Endothelial cell of umbilical vein (primary cell): Measurements from ENCODE around the gene GFPT2. TPM values are rescaled to one million over a fixed set of nuclear protein-coding genes. Genes with fewer than 3 reads are reported as not detected.

ENCODE experiments used
- BruUV-seq: library from RNA; stranded (reverse); fragments of 400-500 nt; replicated peaks from 2 replicates; lab custom pipeline; 2021; lab: Mats Ljungman, UMichigan
- CTCF ChIA-PET: fragments of 300-600, 350-600 bp; sonication (Branson Sonifier 250); formaldehyde crosslinking; loops from one replicate; lab custom pipeline; 2021; ENCODE audit warnings: antibody characterized with exemption, inconsistent platforms; lab: Charles Lee
- POLR2A ChIA-PET: fragments of 300-600, 350-600 bp; sonication (Branson Sonifier 250); formaldehyde crosslinking; loops from one replicate; lab custom pipeline; 2021; ENCODE audit warnings: antibody characterized with exemption, inconsistent platforms; lab: Charles Lee
- DNase-seq: peaks from one replicate; pipeline ENCODE4 v3.0.0-alpha.2; 2011; ENCODE audit warnings: low read depth, low spot score
- FAIRE-seq: peaks from 2 replicates; lab custom pipeline; 2011; peaks lifted over from hg19 to GRCh38; lab: Jason Lieb, UNC
- H2AFZ ChIP-seq: 2 replicates; pipeline ENCODE4 v1.6.0; 2012; ENCODE audit warnings: low read depth, low read length, control low read depth, inconsistent platforms
- H3K27ac ChIP-seq: 2 replicates; pipeline ENCODE4 v1.5.1; 2011; ENCODE audit warnings: low read depth, mild to moderate bottlenecking, control low read depth, low read length, moderate library complexity; ENCODE audit not compliant: insufficient read depth
- H3K27me3 ChIP-seq, 2 experiments: 2 replicates each; pipeline versions ENCODE4 v1.6.0 to v1.6.1; 2011; ENCODE audit warnings: low read length in 2 of 2, mixed read lengths in 1 of 2; ENCODE audit not compliant: control insufficient read depth in 2 of 2, insufficient read depth in 2 of 2
- H3K36me3 ChIP-seq, 2 experiments: 2 replicates in 1 of 2; 3 replicates in 1 of 2; pipeline ENCODE4 v1.5.1; 2011; ENCODE audit warnings: low read length in 2 of 2, mild to moderate bottlenecking in 1 of 2, moderate library complexity in 1 of 2; ENCODE audit not compliant: control insufficient read depth in 2 of 2, insufficient read depth in 2 of 2; ENCODE audit errors: extremely low read depth in 1 of 2
- H3K4me1 ChIP-seq: 3 replicates; pipeline ENCODE4 v1.5.1; 2011; ENCODE audit warnings: mild to moderate bottlenecking, low read length; ENCODE audit not compliant: control insufficient read depth, insufficient read depth; ENCODE audit errors: extremely low read depth
- H3K4me2 ChIP-seq: 2 replicates; pipeline ENCODE4 v1.6.1; 2011; ENCODE audit warnings: low read length, control low read depth, mixed read lengths; ENCODE audit not compliant: insufficient read depth
- H3K4me3 ChIP-seq, 3 experiments: fragments of 200-600 bp in 1 of 3; sonication (generic), shearing (Covaris generic) in 1 of 3; replicated peaks in 1 of 3; 2 replicates each; pipeline ENCODE4 v1.5.1; 2011 to 2016; ENCODE audit warnings: control low read depth in 3 of 3, low read length in 3 of 3, mild to moderate bottlenecking in 2 of 3, inconsistent platforms in 1 of 3, low read depth in 1 of 3, moderate library complexity in 1 of 3; ENCODE audit not compliant: insufficient read depth in 1 of 3
- H3K79me2 ChIP-seq: 2 replicates; pipeline ENCODE4 v1.6.0; 2012; ENCODE audit warnings: low read length, inconsistent platforms; ENCODE audit not compliant: control insufficient read depth, insufficient read depth
- H3K9ac ChIP-seq: replicated peaks from 2 replicates; pipeline ENCODE3; 2011; ENCODE audit warnings: low read length, control low read depth; ENCODE audit not compliant: insufficient read depth; ENCODE audit errors: extremely low read depth
- H3K9me1 ChIP-seq: replicated peaks from 3 replicates; pipeline ENCODE4 v1.6.0; 2011; ENCODE audit warnings: mild to moderate bottlenecking, low read length; ENCODE audit not compliant: control insufficient read depth, insufficient read depth; ENCODE audit errors: extremely low read depth
- H3K9me3 ChIP-seq: replicated peaks from 2 replicates; pipeline ENCODE4 v1.5.1; 2012; ENCODE audit warnings: low read length, inconsistent platforms; ENCODE audit not compliant: control insufficient read depth, insufficient read depth
- H4K20me1 ChIP-seq: replicated peaks from 2 replicates; pipeline ENCODE3; 2011; ENCODE audit warnings: mild to moderate bottlenecking, low read length; ENCODE audit not compliant: control insufficient read depth, insufficient read depth; ENCODE audit errors: extremely low read depth
- EZH2 ChIP-seq: IDR thresholded peaks from 2 replicates; pipeline ENCODE4 v1.6.1; 2012; ENCODE audit warnings: borderline replicate concordance, low read depth, mild to moderate bottlenecking, moderate library complexity, low read length, inconsistent platforms; ENCODE audit not compliant: severe bottlenecking
- FOS ChIP-seq: IDR thresholded peaks from 2 replicates; pipeline ENCODE4 v1.6.1; 2011; ENCODE audit warnings: mild to moderate bottlenecking, low read length, moderate library complexity, borderline replicate concordance; ENCODE audit not compliant: insufficient read depth
- GATA2 ChIP-seq: IDR thresholded peaks from 2 replicates; pipeline ENCODE4 v1.7.0; 2011; ENCODE audit warnings: low read depth, mild to moderate bottlenecking, moderate library complexity, mixed read lengths, low read length; ENCODE audit not compliant: insufficient read length, insufficient read depth
- JUN ChIP-seq: IDR thresholded peaks from 2 replicates; pipeline ENCODE4 v1.6.1; 2011; ENCODE audit warnings: borderline replicate concordance, low read depth; ENCODE audit not compliant: insufficient read length, insufficient read depth
- MYC ChIP-seq: IDR thresholded peaks from one replicate; pipeline ENCODE4 v1.6.1; 2011; ENCODE audit warnings: mild to moderate bottlenecking, low read depth, low read length
- POLR2A ChIP-seq: IDR thresholded peaks from 2 replicates; pipeline ENCODE4 v1.6.1; 2012; ENCODE audit warnings: low read depth, mild to moderate bottlenecking, control low read depth, low read length
- POLR2AphosphoS5 ChIP-seq: IDR thresholded peaks from 2 replicates; pipeline ENCODE4 v1.6.1; 2012; ENCODE audit warnings: low read depth, mild to moderate bottlenecking, control low read depth, low read length, moderate library complexity; ENCODE audit not compliant: insufficient read depth
- dilution Hi-C: fragments of 300-500 bp; cut with MboI; formaldehyde crosslinking; loops from one replicate; pipeline ENCODE4 v1.15.0; 2019; ENCODE audit warnings: low sequenced_read_pairs; ENCODE audit not compliant: extremely low pct_ligation_motif_present
- intact Hi-C: fragments of 100-400 bp; cut with micrococcal nuclease; formaldehyde crosslinking; loops from one replicate; pipeline ENCODE4 v1.10.0; 2022
- polyA plus RNA-seq, 4 experiments: library from polyadenylated mRNA; depleted of rRNA in 3 of 4; stranded (reverse) in 3 of 4; unstranded in 1 of 4; fragments of >200 nt; gene quantifications; 2 replicates each; pipeline versions ENCODE4 v1.2.1 to v1.2.3, GENCODE V29; 2011 to 2012; ENCODE audit warnings: missing spikeins in 1 of 4
- total RNA-seq: library from RNA; stranded (reverse); gene quantifications from 2 replicates; pipeline ENCODE4 v1.2.3, GENCODE V29; 2021
- TF ChIP-seq, protein P1 (sequence below), 2 donors: IDR thresholded peaks; 1 replicate in 1 of 2; 2 replicates in 1 of 2; pipeline ENCODE4 v1.5.1; 2011; ENCODE audit warnings: low read length in 2 of 2, mild to moderate bottlenecking in 2 of 2, moderate library complexity in 2 of 2, control low read depth in 1 of 2, inconsistent platforms in 1 of 2, low read depth in 1 of 2; ENCODE audit not compliant: insufficient read depth in 1 of 2; ENCODE audit errors: extremely low read depth in 1 of 2
- TF ChIP-seq, protein P2 (sequence below): IDR thresholded peaks from 2 replicates; pipeline ENCODE4 v1.6.1; 2011; ENCODE audit not compliant: insufficient read depth, insufficient read length

The GFPT2 gene
- total and polyA plus RNA-seq, 2 donors (not counting 3 experiments of a cell fraction or from before 2014, with no cell fraction given), result 4.3 to 4.5 TPM

DNA sequence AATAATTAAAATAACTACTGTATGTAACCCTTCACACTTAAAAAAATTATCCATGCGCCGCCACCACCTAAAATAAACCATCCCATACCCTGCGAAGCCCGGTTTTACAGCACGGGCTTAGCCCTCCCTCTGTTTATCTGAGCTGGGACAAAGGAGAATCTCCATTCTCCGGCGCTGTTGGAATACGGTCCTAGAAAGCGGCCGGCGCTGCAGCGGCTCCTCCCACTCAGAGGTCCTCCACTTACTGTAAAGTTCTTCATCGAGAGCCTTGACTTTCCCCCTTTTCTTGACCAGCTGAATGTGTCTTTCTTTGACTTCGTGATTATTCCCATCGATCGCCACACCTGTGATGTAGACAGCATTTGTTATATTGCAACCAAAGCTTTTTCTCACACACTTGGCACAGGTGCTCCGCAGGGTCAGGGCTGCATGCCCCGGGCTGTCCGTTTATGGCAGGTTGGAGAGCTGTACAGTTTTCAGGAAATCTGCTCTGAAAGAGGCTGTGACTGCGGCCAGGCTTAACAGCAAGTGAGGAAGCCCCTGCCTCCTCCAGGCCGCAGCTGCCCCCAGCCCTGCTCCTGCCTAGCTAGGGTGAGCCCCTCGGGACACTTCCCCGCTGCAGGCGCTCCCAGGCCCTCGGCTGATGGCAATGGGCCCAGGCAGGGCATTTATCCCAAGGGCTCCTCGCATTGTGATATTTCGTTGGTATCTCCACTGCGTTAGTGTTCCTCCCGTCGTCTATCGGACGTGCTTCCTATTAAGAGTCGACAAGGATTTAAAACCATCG, 16.7 kb downstream of the GFPT2 start:
- POLR2A ChIA-PET, result no interaction called here
- TF ChIP-seq GATA2 (no peak), MYC (no peak), POLR2A (no peak), JUN (no peak), POLR2AphosphoS5 (no peak), EZH2 (no peak), FOS (no peak)
- TF ChIP-seq, protein P1, sequence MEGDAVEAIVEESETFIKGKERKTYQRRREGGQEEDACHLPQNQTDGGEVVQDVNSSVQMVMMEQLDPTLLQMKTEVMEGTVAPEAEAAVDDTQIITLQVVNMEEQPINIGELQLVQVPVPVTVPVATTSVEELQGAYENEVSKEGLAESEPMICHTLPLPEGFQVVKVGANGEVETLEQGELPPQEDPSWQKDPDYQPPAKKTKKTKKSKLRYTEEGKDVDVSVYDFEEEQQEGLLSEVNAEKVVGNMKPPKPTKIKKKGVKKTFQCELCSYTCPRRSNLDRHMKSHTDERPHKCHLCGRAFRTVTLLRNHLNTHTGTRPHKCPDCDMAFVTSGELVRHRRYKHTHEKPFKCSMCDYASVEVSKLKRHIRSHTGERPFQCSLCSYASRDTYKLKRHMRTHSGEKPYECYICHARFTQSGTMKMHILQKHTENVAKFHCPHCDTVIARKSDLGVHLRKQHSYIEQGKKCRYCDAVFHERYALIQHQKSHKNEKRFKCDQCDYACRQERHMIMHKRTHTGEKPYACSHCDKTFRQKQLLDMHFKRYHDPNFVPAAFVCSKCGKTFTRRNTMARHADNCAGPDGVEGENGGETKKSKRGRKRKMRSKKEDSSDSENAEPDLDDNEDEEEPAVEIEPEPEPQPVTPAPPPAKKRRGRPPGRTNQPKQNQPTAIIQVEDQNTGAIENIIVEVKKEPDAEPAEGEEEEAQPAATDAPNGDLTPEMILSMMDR (IDR thresholded peaks at IDR 0.05; ENCODE audit: extremely low read depth in 1 of 2, insufficient read depth in 1 of 2, low read depth in 1 of 2, low read length in 2 of 2), result no peak
- TF ChIP-seq, protein P2, sequence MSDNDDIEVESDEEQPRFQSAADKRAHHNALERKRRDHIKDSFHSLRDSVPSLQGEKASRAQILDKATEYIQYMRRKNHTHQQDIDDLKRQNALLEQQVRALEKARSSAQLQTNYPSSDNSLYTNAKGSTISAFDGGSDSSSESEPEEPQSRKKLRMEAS, result no peak
- H3K79me2 ChIP-seq, result no peaks in the 10 kb centered on the region
- H3K9me1 ChIP-seq, result no peaks in the 10 kb centered on the region
- no peak overlapping the region for H3K9ac ChIP-seq
- no peak overlapping the region for H3K4me3 ChIP-seq
- H3K4me2 ChIP-seq, result no peak overlapping the region
- no peak overlapping the region for H2AFZ ChIP-seq
- intact Hi-C loops (no loop called here), dilution Hi-C loops (no loop called here)
- no peaks in the 10 kb centered on the region for H4K20me1 ChIP-seq
- peaks cover 4% of the 10 kb centered on the region for H3K4me1 ChIP-seq
- no peaks in the 10 kb centered on the region for H3K9me3 ChIP-seq
- no peak overlapping the region for H3K27ac ChIP-seq
- DNase-seq (no peak), FAIRE-seq (no peak)
- CTCF ChIA-PET, result interaction anchor here (1.4 to 6.0 kb wide), 3 partner anchors 8 to 21 kb away, joined by 3 to 37 read pairs (median 9); no protein-coding TSS in a partner anchor
- no TSS peak for BruUV-seq
- H3K36me3 ChIP-seq, result no peaks in the 10 kb centered on the region
- H3K27me3 ChIP-seq, result no peaks in the 10 kb centered on the region
